D341Med (cell line): ENCODE data around the gene ATG9A.
"Not testable (repeated sequence)": the region's sequence is repeated elsewhere in the genome, so short reads cannot be mapped to it uniquely, and the experiment has no call there.

Experiments
- DNase-seq: peaks from one replicate; pipeline ENCODE4 v3.0.0; 2012; ENCODE audit warnings: low spot score

The ATG9A gene

DNA sequence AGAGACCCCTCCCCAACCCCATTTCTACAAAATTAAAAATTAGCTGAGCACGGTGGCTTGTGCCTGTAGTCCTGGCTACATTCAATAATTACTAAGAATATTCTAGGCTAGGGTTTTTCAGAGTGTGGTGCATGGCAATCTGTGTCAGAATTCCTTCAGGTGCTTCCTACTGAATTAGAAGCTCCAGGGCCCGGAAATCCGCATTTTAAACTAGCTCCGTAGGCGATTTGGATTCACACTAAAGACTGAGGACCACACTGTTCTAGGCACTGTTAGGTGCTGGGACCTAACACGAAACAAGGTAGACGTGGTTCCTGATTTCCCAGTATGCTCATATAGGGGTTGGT is 23.5 kb downstream of the ATG9A start:
- no peak for DNase-seq

DNA sequence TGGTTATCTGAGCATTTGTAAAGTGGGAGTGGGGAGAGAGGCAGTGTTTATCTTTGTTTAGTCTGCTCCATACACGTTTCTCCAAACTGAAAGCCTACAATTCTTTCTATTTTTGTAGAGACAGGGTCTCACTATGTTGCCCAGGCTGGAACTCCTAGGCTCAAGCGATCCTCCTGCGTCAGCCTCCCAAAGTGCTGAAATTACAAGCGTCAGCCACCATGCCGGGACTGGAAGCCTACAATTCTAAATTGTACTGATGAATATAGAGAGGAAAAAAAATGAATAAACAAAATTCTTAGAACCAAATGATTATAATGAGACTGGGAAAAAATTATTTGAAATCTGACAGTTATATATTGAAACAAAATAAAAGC is 24.3 kb downstream of the ATG9A start:
- DNase-seq: no peak

DNA sequence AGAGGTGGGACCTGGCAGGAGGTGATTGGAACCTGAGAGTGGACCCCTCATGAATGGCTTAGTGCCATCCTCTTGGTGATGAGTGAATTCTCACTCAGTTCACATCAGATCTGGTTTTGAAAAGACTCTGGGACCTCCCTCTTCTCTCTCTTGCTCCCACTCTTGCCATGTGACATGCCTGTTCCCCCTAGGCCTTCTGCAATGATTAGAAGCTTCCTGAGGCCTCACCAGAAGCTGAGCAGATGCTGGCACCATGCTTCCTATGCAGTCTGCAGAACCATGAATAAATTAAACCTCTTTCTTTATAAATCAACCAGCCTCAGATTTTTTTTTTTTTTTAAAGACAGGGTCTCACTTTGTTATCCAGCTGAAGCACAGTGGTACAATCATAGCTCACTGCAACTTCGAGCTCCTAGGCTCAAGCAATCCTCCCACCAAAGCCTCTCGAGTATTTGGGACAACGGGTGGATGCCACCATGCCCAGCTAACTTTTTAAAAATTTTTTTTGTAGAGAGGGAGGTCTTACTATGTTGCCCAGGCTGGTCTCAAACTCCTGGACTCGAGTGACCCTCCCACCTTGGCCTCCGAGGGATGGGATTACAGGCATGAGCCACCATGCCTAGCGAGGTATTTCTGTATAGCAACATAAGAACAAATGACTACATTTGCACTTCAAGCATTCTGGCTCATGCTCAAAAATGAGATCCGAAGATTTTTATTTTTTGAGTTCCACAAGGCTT is 24.8 kb downstream of the ATG9A start:
- DNase-seq: no peak

DNA sequence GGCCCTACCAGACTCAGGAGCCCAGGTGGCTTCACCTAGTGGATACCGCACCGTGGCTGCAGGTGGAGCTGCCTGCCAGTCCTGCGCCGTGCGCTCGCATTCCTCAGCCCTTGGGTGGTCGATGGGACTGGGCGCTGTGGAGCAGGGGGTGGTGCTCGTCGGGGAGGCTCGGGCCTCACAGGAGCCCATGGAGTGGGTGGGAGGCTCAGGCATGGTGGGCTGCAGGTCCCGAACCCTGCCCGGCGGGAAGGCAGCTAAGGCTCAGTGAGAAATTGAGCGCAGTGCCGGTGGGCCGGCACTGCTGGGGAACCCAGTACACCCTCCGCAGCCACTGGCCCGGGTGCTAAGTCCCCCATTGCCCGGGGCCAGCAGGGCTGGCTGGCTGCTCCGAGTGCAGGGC is 28.1 kb downstream of the ATG9A start:
- not testable (repeated sequence) for DNase-seq

DNA sequence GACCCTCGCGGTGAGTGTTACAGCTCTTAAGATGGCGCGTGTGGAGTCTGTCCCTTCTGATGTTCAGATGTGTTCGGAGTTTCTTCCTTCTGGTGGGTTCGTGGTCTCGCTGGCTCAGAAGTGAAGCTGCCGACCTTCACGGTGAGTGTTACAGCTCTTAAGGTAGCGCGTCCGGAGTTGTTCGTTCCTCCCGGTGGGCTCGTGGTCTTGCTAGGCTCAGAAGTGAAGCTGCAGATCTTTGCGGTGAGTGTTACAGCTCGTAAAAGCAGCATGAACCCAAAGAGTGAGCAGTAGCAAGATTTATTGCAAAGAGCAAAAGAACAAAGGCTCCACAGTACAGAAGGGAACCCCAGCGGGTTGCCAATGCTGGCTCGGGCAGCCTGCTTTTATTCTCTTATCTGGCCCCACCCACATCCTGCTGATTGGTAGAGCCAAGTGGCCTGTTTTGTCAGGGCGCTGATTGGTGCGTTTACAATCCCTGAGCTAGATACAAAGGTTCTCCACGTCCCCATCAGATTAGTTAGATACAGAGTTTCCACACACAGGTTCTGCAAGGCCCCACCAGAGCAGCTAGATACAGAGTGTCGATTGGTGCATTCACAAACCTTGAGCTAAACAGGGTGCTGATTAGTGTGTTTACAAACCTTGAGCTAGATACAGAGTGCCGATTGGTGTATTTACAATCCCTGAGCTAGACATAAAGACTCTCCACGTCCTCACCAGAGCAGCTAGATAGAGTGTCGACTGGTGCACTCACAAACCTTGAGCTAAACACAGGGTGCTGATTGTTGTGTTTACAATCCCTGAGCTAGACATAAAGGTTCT is 28.7 kb downstream of the ATG9A start:
- not testable (repeated sequence) for DNase-seq

DNA sequence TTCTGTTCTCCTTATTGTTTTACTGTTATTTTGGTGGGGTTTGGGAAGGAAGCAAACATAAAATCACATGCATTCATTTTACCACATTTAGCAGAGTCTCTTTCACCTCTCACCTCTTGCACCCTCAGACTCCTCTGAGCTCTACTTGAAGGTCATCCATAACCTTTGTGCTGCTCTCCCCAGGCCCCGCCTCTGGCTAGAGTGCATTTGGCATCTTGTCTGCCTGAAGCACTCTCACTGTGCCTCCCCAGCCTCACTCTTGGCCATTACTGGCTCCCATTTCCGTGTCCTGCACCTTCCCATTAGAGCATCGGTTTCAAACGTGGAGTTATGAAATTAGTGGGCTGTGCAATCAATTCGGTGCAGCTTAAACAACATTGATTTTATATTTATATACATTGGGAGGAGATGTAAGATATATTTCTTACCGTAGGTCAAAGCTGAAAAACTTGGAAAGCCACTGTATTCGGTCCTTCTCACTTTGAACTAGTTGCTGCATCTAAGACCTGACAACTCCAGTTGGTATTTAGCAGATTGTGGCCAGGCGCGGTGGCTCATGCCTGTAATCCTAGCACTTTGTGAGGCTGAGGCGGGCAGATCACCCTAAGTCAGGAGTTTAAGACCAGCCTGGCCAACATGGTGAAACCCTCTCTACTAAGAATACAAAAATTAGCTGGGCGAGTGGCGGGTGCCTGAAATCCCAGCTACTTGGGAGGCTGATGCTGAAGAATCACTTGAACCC is 29.8 kb downstream of the ATG9A start:
- DNase-seq: no peak

DNA sequence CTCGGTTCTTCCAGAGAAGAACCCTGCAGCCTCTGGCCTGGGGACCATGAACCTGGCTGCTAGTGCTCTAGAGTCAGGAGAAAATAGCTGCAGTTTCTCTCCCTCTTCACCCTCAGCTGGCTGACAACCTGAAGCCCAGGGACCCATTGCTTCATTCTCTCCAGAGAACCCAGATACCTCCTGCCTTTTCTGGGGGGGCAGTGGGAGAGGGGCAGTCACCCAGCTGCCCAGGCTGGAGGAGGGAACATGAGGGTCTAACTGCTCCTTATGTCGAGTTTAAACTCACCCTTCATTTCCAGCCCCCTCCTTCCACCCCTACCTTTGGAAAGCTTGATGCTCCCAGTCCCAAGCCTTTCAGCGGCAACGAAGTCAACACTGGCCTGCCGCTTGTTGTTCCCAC is 30.5 kb downstream of the ATG9A start:
- no peak for DNase-seq

DNA sequence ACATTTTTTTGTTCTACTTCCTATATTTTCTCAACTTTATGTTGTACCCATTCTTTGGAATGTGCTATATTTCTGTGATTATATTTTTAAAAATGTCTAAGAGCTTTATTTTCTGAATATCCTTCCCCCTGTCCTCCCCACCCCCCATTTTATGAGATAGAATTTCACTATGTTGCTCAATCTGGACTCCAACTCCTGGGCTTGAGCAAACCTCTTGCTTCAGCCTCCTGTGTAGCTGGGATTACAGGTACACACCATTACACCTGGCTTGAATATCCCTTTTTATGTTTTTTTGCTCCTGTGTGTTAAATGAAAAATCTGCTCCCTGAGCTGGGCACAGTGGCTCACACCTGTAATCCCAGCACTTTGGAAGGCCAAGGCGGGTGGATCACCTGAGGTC is 32.0 kb downstream of the ATG9A start:
- DNase-seq: no peak

DNA sequence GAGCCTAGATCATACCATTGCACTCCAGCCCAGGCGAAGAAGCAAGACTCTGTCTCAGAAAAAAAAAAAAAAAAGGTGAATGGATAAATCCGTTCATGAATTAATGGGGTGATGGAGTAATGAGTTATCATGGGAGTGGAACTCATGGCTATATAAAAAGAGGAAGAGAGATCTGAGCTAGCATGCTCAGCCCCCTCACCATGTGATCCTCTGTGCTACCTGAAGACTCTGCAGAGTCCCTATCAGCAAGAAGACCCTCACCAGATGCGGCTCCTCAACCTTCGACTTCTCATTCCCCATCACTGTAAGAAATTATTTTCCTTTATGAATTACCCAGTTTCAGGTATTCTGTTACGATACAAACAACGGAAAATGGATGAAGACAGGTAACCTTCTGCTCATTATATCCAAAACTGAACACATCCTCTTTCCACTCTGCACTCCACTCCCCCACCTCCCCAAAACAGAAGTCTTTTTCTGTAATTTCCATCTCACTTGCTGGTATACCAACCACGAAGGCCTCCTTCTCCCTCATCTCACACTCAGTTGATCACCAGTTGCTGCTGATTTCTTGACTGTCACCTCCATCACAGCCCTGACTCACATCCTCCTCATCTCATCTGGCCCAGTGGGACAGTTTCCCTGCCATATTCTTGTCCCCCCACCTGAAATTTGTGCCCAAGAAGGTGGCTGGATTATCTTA is 42.5 kb downstream of the ATG9A start:
- no peak for DNase-seq

DNA sequence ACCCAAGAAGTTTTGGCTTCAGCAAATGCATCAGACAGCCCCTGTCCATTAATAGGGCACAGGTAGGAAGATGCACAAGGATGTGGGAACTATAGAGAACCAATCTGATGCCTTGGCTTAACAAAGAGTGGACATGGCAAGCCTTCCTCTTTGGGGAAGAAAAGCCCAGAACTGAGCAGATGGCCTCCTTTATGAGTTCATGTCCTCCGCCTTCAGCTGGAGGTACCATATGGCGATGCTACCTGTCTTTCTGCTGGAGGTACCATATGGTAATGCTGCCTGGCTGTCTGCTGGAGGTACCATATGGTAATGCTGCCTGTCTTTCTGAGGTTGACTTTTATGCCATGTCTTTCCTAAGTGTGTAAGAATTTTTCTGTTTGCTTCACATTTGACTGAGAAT is 45.3 kb downstream of the ATG9A start:
- no peak for DNase-seq

DNA sequence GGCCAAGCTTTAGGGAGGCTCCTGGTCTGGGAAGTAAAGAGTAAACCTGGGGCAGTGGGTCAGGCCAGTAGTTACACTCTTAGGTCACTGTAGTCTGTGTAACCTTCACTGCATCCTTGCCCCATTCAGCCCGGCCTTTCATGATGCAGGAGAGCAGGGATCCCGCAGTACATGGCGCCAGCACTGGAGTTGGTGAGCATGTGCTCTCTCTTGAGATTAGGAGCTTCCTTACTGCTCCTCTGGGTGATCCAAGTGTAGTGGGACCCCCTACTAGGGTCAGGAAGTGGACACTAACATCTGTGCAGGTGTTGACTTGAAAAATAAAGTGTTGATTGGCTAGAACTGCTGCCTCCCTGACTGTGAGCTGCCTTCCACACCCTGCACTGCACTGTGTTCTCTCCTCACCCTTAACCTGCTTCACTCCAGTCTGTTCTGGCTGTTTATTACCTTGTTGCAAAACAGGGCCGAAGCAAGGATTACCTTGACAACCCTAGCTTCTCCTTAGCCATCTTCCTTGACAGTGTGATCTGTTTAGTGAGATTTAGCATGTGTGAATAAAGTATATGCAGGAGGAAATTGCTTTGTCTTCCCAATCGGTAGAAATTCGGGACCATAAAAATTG is 46.2 kb downstream of the ATG9A start:
- no peak for DNase-seq

DNA sequence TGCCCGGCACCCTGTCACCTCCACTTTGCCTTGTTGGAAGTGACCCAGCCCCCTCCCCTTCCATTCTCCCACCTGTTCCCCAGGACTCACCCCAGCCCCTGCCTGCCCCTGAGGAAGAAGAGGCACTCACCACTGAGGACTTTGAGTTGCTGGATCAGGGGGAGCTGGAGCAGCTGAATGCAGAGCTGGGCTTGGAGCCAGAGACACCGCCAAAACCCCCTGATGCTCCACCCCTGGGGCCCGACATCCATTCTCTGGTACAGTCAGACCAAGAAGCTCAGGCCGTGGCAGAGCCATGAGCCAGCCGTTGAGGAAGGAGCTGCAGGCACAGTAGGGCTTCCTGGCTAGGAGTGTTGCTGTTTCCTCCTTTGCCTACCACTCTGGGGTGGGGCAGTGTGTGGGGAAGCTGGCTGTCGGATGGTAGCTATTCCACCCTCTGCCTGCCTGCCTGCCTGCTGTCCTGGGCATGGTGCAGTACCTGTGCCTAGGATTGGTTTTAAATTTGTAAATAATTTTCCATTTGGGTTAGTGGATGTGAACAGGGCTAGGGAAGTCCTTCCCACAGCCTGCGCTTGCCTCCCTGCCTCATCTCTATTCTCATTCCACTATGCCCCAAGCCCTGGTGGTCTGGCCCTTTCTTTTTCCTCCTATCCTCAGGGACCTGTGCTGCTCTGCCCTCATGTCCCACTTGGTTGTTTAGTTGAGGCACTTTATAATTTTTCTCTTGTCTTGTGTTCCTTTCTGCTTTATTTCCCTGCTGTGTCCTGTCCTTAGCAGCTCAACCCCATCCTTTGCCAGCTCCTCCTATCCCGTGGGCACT is 46.9 kb downstream of the ATG9A start:
- no peak for DNase-seq

DNA sequence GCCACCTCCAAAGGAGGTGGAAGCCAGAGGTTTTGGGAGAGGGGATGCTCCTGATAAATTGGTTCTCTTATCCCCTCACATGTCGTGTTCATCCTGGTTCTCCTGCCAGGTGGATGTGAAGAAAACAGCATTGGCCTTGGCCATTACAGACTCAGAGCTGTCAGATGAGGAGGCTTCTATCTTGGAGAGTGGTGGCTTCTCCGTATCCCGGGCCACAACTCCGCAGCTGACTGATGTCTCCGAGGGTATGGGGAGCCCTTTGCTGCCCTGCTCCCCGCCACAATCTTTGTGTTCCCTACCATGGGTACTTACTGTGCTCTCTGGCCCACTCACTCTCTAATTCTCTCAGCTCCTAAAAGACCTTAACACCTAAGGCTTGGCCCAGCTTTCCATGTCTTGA is 47.9 kb downstream of the ATG9A start:
- DNase-seq: no peak

DNA sequence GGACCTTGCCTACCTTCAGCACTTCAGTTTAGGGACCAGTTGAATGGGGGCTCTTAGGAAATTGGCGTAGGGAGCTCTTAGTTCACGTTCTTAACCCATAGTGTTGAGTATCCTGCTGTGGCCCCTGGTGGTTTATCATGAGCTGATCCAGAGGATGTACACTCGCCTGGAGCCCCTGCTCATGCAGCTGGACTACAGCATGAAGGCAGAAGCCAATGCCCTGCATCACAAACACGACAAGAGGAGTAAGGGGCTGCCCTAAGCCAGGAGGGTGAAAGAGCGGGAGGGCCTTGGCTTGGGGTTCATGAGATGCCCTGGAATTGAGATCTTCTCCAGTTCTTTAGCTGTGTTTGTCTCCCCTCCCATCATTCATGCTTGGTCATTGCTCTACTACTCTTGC is 48.5 kb downstream of the ATG9A start:
- no peak for DNase-seq

DNA sequence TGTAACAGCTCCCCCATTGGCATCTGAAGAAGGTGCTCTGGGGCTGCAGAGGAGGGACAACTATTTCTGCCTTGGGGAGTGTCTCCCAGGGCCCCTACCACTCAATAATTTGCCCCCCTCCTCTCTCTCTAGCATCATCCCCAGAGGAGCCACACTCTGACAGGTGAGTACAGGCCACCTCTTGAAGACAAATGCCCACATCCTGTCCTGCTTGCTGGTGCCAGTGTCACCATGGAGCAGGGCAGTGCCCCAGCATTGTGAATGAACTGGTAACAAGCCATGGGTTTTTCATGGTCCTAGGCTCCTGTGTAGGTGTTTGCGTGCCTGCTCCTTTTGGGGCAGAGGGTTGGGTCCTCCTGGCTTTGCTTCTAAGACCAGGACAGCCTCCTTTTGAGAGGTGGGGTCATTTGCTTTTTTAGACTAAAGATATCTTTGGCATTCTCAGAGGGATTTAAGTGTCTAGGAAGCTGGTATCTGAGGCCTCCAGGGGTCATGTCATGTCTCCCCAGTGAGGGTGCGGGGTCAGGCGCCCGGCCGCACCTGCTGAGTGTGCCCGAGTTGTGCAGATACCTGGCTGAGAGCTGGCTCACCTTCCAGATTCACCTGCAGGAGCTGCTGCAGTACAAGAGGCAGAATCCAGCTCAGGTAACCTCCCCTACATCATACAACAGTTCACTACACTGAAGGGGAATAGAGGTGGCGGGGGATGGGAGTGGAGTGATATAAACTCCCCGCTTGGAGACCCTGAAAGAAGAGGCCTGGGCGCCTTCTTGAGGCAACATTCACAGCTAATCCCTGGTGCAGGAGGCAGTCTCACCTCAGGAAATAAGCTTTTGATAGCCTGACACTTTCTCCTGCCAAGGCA is 49.6 kb downstream of the ATG9A start:
- no peak for DNase-seq

DNA sequence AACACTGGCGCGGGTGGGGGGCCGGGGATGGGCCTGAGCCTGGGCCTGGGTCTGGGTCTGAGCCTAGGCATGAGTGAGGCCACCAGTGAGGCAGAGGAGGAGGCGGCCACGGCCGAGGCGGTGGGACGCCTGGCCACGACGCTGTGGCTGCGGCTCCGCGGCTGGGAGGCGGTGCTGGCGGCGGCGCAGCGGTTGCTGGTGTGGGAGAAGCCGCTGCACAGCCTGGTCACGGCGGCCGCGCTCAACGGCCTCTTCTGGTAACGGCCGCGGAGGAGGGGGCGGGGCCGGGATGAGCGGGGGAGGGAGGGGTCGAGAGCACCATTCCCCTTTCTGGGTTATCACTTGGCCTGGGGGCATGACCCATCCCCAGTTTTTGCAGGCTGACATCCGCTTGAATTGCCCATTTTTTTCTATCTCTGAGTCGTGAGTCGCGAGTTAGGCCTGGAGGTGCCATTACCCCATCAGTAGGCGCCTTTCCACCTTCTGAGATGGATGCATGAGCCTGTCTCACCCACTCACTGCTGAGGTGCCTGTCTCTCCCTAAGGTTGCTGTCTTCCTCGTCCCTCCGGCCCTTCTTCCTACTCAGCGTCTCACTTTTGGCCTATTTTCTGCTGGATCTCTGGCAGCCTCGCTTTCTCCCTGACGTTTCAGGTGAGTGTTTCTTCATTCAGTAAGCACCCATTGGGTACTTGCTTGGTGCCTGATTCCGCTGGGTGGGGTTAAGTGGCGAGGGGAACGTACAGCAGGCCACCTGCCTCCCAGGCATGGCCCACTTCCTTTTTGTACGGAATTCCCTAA is 50.9 kb downstream of the ATG9A start:
- peak; percentile 65 for DNase-seq

DNA sequence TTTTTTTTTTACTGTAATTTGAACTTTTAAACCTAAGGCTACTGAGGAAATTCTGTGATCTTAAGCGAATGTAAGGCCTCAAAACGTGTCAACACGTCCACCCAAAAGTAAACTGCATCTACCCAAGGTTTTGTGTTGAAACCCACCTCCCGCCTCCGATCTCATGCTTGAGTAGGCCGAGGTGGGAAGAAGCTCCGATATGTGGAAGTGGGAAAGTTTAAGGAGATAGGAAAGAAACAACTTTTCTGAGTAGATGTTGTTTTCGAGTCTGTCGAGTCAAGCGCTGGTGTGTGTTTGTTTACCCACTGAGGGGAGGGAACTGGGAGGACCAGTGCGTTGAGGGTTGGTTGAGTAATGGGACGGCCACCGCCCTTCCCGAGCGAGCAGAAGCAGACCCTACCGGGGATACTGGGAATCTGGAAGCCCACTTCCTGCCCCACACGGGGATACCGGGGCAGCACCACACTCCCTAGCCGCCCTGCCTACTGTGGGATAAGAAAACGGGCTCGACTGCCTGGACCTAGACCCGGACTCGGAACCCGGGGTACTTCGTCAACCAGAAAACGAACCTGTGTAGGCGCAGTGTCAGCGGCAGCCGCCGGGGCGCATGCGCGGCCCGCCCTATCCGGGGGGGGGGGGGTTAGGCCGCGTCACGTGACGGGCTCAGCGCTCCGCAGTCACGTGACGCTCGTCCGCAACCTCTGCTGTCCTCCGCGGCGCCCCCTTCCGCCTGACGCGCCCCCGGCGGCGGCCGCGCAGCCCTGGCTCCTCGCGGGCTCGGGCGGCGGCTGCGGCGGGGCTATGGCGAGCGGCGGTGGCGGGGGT is 51.7 kb downstream of the ATG9A start, which contains the start of gene RETREG2:
Gene RETREG2, plus strand, starts transcription at position 724 of the 825 bp plus-strand sequence. Its CDS starts 78 bp downstream, at position 802.
- DNase-seq: peak; percentile 98
